Measurements from ENCODE around the gene NMT1.

NMT1 gene

DNA sequence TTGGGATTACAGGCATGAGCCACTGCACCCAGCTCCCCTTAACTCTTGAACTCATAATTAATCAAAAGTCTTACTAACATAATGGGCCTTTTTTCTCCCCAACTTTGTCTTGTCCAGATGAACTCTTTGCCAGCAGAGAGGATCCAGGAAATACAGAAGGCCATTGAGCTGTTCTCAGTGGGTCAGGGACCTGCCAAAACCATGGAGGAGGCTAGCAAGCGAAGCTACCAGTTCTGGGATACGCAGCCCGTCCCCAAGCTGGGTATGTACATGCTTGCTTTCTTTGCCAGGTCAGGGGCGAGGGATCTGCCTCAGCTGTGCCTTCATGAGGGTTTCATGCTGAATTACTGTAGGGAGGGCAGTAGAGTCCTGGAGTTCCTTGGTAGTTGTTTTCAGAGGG lies 25.3 kb downstream of the NMT1 start:
- DNase-seq: no peak

DNA sequence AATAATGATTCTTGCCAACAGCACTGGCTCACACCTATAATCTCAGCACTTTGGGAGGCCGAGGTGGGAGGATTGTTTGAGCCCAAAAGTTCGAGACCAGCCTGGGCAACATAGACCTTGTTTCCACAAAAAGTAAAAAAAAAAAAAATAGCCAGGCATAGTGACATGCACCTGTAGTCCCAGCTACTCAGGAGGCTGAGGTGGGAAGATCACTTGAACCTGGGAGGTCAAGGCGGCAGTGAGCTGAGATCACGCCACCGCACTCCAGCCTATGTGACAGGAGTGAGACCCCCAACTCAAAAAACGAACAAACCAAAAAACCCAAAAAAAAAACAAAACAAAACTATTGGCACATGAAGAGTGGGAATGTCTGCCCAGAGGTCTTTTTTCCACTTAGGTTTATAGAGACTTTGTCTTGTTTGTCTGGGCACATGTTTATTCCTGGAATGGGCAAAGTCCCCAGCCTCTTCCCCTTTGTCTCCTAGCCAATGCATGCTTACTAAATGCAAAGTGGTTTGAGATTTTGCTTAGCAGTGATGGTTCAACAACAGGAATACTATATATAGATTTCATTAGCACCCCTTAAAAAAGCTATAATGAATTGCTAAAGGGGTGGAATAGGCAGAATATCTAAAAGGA lies 25.9 kb downstream of the NMT1 start:
- DNase-seq: no peak

DNA sequence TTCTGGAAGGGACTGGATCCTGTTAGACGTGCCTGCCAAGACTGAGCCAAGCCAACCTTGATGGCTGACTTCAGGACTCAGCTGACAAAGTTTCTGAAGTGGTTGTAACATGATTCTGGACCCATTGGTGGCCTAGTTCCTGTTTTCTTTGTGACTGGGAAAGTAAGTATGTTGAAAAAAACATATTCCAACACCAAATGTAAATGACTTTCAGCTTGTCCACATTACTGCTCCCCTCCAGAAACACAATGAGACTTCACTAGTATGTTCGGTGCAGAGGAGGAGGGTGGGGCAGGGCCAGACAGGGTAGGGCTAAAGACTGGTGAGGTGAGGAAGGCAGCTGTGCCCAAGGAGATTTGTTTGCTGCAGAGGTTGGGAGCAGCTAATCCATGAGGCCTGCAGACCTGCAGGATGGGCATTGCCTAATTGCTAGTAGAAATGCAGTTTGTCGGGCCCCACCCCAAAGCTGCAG lies 26.4 kb downstream of the NMT1 start:
- no peak for DNase-seq

DNA sequence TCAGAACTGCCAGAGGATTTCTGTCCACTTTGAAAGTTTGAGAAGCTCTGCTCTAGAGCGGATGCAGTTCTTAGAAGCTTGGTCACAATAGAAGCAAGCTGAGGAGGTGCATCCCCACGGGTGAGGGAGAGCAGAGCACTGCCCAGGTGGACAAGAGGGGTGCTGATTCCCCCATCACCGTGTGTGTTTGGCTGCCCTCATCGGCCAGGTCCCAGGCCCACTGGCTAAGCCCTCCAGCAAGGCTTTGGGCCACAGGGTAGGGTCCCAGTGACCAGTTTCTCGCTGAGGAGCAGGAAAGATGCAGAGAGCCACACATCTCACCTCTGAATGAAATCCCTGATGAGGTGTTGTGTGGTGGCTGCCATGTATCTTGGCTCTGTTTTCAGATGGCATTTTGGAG lies 26.9 kb downstream of the NMT1 start:
- DNase-seq: no peak

DNA sequence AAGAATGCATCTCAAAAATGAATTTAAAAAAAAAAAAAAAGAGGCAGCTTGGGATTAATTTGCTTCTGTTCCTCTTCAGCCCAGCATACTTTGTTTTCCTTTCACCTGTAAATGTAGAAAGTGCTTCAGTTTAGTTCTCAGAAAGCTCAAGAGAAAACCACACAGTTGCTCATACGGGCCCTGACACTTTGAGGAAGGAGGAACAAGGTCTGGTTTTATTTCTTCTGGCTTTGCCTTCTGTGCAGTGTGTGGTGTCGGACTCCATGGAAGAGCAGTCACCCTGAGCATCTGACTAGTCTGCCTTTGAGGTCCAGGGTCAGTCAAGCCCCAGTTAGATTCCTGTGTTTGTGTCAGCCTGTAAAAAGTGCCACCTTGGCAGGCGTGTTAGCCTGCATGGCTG lies 27.6 kb downstream of the NMT1 start:
- DNase-seq: no peak

DNA sequence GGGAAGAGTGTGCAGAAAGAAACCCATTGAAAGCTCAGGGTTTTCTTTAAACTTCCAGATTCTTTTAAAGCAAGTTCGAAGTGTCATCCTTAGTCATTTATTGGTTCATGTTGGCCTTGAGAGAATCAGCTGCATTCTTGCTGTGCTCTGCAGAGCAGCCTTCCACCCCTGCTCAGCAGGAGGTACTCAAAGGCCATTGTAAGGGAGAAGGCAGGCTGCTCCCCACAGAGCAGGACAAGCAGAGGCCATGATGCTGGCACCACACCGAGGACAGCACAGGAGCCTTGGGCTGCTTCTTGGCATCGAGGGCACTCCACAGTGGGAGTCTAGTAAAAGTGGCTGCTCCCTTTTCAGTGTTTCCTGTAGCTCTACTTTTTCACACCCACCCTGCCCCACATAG lies 29.6 kb downstream of the NMT1 start:
- no peak for DNase-seq

DNA sequence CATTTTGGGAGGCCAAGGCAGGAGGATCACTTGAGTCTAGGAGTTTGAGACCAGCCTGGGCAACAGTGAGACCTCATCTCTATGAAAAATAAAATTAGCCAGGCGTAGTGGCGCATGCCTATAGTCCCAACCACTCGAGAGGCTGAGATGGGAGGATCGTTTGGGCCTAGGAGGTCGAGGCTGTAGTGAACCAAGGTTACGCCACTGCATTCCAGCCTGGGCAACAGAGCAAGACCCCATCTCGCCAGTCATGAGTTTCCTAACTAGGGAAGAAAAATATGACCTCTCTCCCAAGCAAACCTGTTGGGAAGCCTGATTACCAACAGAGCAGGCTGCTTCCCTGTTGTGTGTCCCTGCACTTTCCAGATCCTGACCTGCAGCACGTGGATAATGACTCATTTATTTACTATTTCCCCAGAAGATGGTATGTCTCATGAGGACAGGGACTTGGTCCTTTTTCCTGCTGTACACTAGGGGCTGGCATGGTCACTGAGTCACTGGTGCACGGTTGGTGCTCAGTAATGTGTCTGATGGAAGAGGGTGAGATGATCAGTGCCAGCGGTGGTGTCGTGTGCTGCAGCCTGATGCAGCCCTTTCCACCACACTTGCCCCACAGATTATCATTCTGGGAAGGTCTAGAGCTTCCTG lies 30.8 kb downstream of the NMT1 start:
- no peak for DNase-seq

DNA sequence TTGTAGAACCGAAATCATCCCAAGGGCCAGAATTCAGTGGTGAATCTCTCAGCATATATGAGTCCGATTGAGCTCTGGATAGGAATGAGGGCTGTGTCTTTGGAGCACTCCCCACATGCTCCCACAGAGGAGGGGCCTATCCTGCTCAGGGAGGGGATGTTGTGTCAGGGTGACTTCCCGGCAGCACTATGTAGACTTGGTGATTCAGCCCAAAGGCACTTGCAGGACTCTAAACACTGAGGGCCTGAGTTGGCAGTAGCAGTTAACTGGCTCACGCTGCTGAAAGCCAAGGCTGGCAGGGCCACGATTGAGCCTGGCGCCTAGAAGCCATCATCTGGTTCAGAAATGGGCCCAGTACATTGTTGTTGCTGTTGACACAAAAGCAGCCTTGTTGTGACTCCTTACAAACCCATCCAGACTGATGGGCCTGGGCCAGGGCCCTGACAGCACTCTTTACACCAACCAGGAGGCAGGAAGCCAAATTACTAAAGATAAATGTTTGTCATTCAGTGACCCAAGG lies 31.9 kb downstream of the NMT1 start:
- DNase-seq: peak; percentile 60

DNA sequence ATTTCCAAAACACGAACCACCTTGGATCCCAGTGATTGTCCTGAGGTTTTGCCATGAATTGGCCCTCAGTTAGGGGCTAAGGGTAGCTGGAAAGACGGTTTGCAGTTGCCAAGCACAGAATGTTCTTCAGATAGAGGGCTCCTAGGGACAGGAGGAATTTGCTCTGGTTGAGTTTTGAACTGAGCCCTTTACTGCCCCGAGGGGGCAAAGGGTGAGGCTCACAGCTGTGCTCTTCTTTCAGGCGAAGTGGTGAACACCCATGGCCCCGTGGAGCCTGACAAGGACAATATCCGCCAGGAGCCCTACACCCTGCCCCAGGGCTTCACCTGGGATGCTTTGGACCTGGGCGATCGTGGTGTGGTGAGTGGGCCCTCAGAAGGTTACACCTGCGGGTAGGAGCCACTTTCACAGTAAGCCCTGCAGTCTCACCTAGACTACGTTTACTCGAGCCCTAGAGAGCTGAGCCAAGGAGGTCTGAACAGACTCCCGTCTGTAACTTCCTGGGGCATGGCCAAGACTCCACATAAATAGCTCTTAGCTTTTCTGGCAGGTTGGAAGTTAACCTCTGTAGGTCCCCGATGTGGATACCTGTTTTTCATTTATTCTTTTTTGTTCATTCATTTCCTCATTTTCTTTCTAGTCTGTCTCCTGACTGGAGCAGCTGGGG lies 32.5 kb downstream of the NMT1 start:
- no peak for DNase-seq

DNA sequence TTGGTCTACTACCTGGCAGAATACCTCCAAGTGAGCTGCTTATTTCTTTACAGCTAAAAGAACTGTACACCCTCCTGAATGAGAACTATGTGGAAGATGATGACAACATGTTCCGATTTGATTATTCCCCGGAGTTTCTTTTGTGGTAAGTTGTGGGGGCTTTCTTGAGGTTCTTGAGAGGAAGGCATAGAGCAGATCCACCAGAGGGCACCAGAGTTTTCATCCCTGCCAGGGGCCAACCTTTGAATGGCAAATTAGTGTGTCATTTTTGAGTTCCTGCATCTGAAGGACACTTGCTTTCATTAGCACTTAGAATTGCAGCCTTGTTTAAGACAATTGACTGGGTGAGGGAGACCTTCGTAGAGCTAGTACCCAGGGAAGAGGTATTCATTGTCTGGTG lies 35.0 kb downstream of the NMT1 start:
- no peak for DNase-seq

DNA sequence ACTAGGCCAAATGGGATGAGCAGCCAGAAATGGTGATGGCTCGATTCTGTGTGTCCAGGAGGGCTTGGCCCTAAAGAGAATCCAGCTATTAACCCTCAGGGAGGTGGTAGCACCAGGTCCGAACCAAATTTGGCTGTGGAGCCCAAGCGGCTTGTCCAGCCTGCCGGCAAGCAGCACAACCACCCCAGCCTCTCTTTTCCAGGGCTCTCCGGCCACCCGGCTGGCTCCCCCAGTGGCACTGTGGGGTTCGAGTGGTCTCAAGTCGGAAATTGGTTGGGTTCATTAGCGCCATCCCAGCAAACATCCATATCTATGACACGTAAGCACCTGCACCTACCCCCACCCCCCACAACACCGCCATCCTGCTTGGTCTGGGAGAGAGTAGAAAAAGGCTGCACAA lies 35.8 kb downstream of the NMT1 start:
- DNase-seq: no peak

DNA sequence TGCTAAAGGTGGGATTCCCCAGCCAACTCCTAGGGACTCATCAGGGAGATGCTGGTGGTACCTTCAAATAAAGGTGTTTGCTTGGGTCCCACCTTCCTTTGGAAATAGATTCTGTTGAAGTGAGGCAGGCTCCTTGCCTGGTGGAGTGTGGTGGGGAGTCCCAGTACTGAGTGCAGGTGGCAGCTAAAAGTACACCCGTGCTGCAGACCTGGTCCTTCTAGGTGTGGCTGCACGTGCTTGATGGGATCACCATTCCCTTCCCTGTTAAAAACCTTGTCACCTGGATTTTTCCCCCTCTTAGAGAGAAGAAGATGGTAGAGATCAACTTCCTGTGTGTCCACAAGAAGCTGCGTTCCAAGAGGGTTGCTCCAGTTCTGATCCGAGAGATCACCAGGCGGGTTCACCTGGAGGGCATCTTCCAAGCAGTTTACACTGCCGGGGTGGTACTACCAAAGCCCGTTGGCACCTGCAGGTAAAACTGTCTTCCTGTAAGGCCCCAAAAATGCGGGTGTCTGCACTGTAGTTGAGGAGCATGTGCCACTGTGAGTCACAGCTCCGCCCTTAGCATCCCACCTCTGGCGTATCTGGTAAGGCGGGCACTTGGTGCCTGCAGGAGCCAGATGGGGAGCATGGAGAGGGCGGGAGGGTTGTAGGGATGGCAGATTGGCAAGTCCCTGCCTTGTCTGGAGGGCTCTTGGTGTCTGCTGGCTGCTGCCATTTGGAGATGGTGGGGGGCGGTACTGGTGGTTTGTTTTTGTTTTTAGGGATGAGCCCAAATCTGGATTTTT lies 37.2 kb downstream of the NMT1 start:
- DNase-seq: no peak

DNA sequence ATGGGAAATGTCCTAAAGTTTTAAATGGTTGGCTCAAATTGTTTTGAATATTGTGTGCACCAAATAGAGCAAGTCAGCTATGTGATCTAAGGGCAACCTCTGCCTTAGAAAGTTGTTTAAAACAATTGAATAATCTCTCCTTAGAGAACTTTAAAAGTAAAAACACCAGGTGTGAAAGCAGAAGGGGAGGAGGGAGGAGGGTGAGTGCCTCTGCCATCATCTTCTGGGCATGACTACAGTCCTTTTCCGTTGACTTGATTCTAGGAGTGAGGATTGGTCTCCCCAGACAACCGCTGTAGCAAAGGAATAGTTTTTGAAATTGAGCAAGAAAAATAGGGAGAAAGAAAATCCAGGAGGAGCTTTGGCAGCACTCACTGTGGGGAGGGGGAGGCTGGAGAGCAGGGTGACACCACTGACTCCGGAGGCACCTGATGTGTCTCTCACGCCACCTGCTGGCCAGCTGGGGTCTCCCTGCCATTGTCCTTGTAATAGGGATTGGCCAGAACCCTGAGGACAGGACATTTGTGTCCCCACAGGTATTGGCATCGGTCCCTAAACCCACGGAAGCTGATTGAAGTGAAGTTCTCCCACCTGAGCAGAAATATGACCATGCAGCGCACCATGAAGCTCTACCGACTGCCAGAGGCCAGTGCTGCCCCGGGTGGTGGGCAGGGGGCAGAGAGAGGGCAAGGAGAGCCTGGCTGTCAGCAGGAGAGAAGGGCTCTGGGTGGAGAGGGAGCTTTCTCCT lies 37.9 kb downstream of the NMT1 start:
- peak; percentile 80 for DNase-seq

DNA sequence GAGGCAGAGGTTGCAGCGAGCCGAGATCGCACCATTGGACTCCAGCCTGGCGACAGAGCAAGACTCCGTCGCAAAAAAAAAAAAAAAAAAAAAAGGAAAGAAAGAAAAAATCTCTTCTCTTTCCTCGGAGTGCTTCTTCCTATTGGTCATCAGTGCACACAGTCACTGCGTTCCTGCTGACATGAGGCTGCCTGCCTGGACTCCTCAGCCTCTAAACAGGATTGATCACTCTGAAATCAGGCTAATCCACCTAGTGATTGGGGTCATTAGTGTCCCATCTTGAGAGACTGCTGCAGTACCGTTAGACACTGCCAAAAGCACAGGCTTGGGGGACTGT lies 40.4 kb downstream of the NMT1 start:
- no peak for DNase-seq

DNA sequence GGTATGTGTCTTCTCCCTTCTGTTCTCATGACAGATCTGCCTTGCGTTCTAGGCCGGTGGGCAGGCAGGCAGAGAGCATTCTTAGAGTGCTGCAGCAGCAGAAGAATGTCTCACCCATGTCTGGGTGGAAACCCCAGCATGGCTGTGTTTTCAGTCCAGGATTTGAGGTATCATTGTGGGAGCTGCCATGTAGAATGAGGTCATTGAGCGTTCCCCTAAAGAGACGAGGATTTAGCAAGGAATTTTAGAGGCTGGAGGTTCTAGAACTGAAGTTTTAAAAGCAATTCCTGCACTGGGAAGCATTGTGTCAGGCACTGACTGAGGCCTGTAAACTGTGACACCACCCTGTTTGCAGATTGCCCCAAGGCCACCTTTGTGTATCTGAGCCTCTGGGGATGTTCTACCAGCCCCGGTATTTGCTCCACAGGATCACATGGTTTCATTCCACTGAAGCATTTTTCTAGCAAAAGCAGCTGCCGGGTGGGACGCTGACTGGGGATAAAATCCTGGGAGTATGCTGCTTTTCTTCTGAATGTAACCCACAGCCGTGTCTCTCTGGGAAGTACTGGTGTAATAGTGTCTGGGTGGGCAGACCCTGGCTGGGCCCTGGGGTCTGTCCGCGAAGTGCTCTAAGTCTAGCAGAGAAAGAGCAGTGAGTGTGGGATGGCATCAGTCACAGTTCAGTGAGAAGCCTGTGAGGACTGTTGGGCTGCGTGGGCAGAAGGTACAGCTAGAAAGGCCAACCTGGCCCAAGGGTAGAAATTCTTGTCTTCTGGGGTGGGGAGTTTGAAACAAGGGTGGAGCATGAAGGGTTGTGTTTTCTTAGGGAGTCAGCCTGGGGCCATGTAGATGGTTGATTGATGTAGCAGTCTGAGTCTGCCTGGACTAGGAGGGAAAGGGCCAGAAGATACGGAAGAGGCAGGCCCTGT lies 41.0 kb downstream of the NMT1 start:
- DNase-seq: no peak

DNA sequence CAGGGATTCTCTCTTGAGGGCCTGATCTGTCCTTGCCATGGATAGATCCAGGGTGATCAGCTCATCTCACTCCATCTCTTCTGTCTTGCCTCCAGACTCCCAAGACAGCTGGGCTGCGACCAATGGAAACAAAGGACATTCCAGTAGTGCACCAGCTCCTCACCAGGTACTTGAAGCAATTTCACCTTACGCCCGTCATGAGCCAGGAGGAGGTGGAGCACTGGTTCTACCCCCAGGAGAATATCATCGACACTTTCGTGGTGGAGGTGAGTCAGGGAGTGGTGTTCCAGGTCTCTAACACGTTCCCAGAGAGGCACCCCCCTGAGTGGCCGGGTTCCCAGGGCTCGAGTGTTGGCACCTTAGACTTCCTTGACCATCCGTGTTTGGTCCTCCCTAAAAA lies 41.7 kb downstream of the NMT1 start:
- no peak for DNase-seq

DNA sequence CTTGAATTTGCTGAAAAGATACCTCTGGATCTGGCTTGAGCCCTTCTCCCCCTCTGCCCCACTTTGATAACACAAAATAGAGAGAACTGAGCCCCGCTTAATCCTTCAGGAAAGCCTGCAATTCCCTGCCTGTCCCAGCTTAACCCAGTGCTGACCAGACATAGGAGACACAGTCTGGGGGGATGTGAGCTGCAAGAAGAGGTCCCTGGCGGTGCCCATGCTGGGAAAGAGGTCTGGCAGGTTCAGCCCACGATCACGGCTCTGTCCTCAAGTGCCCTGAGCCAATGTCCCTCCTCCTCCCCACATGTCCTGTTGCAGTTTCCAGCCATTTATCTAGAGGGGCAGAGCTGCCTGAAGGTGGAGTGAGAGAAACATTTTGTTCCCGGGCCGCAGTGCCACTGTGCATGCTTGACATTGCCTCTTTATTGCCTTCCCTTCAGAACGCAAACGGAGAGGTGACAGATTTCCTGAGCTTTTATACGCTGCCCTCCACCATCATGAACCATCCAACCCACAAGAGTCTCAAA lies 42.2 kb downstream of the NMT1 start:
- DNase-seq: no peak

DNA sequence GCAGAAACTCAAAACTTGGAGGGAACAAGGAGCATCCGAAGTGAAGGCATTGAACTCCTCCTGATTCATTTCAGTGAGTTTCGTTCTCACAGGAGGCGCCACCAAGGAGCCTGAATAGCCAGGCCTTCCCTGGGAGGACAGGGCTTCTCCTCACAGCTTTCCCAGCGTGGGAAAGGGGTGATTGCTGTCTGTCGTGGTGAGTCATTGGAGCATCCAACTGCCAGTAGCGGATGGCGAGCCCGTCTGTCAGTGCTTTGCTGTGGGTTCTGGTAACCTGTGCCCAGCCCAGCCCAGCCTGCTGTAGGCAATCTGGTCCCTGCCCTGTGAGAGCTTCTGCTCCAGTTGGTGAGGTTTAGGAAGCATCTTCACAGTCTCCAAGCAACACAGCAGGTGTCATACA lies 42.9 kb downstream of the NMT1 start:
- DNase-seq: no peak

DNA sequence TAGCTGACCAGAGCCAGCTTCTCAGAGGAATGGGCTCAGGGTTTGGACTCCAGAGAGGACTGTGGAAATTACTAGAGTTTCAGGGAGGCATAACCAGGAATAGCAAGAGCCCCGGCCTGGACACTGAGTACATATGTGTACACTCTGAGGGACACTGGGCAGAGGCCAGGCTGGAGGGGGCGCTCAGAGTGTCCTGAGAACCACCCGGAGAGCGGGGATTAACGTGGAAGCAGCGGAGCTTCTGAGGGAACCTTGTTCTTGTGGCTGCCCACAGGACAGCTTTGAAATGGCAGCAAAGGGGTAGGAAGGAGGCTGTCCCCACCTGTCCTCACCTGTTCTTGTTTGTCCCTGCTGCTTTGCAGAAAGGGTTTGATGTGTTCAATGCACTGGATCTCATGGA lies 43.4 kb downstream of the NMT1 start:
- no peak for DNase-seq

DNA sequence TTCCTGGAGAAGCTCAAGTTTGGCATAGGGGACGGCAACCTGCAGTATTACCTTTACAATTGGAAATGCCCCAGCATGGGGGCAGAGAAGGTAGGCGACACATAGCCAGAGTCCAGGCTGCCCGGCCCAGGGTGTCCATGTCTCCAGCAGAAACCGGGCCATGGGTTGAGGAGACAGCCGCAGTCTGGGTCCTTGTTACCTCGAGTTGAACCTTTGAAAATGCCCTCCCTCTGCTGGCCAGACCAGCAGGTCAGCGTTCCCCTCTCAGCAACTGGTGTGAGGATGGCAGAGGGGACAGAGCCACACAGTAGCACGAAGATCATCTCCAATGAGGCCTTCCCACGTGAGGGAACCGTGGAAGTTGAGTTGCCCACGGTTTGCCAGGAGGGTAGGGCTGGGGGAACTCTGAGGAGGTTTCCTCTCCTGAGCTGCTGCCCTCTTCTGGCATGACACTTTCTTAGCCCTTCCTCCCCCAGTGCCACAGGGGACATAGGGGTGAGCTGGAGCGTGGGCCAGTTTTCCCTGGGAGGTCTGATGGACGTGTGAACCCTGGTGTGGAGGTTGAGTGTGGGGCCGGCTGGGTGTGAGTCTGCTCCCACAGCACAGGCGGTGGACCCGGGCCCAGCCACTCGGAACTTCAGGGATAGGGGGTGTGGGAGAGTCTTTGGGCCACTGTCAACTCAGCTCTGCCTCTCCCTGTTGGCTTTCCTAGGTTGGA lies 43.9 kb downstream of the NMT1 start:
- DNase-seq: no peak

DNA sequence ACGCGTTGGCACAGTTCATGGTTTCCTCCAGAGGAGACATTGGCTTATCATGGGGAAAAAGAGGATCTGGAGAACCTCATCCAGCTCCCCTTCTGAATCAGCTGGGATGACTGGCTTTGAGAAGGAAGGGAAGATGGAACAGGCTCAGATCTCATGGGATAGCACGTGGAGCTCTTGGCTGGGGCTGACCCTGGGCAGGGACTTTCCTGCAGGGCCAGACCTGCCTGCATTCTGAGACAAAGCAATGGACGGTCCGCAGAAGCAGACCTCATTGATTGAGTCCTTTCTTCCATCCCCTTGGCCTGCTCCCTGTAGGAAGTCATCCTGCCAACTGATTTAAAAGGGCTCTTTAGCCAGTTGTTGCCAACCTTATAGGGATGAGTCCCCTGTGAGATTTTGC lies 45.0 kb downstream of the NMT1 start:
- DNase-seq: peak; percentile 23

All from left hindlimb (tissue), 1 donor.